ENCODE results near the gene ZNF182. TPM values are rescaled to one million over a fixed set of nuclear protein-coding genes. Genes with fewer than 3 reads are reported as not detected.

Gene ZNF182
- total and polyA plus RNA-seq, 9 of the 15 experiments (the other 6 are each of a cell fraction or from before 2014, with no cell fraction given): 0.59 to 5.0 (median 3.9) TPM

GRCh38 chrX:47976254-47977151, 27.3 kb downstream of the ZNF182 start:
- TF ChIP-seq ZNF274 (IDR thresholded peaks at IDR 0.05; ENCODE audit: borderline replicate concordance, low read depth, low read length): peak; percentile 95
- TF ChIP-seq, protein P1, sequence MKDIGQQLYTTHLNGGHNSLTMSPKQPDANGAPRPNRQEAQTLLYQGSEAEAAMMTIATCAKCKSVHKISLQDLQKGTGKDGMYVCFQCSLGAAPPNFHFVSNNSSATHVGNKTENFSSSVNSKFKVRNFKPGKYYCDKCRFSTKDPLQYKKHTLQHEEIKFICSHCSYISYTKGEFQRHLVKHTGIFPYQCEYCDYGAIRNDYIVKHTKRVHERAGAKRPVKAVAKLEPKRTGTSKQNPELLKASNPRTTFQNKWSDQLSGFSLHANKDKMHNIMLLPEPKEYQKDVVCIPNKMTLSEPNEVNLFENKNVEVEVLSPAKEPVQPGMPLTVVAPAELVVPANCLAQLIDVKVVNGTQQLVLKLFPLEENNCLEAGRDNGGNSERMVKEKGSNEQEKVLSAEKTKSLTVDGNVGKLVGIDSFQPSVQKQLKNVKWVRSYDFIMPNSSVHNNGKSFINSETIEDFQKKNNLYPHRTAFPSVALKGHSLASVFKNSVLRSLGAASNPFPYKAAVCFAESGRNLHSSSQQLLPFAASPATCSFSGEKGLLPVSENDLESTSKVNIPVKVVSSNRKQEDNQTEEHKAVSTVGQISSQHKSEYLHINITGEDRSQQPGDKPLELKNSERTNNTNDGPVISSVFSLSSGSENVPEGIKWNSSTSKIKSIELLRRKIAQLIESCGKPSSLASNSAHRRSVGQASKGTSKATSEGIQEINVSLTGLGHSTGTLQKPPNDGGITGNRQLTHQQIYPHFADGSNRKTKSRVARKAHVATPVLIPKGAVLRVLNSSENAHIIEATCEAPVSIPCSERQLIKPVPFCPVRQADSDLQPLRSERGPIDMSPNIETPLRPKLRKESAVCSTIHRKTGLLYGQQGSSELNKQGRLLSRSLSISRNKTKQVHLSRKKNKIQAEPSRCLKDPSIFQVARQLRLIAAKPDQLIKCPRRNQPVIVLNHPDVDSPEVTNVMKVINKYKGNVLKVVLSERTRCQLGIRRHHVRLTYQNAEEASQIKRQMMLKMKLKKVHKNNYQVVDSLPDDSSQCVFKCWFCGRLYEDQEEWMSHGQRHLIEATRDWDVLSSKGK (CRISPR knock-in tag; IDR thresholded peaks at IDR 0.05): no peak
- H4K20me1 ChIP-seq (replicated peaks; ENCODE audit: control insufficient read depth, insufficient read depth, low read length): no peaks in the 10 kb centered on the region
- no peak for FAIRE-seq
- H3K9ac ChIP-seq (ENCODE audit: insufficient read depth in 1 of 2, low read depth in 2 of 2, low read length in 2 of 2): no peak overlapping the region
- no peaks in the 10 kb centered on the region for H3K9me1 ChIP-seq (ENCODE audit: control insufficient read depth, insufficient read depth, low read length)
- no peaks in the 10 kb centered on the region for H3K79me2 ChIP-seq (ENCODE audit: control insufficient read depth, insufficient read depth, low read length)
- no peak overlapping the region for H2AFZ ChIP-seq (ENCODE audit: low read depth, low read length)
- H3K4me1 ChIP-seq (replicated peaks in 1 of 2; ENCODE audit: control insufficient read depth in 2 of 2, insufficient read depth in 2 of 2, low read length in 2 of 2): no peaks in the 10 kb centered on the region
- no peak for ATAC-seq
- peaks cover 8% of the 10 kb centered on the region; the same call in 1 of the 2 replicates for H3K9me3 ChIP-seq (replicated peaks; ENCODE audit: control insufficient read depth, insufficient read depth, low read depth, low read length)
- no TSS peak for BruUV-seq (replicated peaks)
- H3K4me3 ChIP-seq: no peak overlapping the region
- intact Hi-C loops (cut with micrococcal nuclease): no loop called here
- POLR2A ChIA-PET: no interaction called here
- H3K36me3 ChIP-seq (ENCODE audit: control insufficient read depth, insufficient read depth, low read length): peaks cover 8% of the 10 kb centered on the region; the same call in 2 of the 3 replicates
- no peak overlapping the region for H3K27ac ChIP-seq (ENCODE audit: extremely low read depth, low read depth, low read length)
- CTCF ChIA-PET (ENCODE audit: low intra/inter-chr PET ratio): no interaction called here
- 49% methylated on average over 6 of the region's 6 CpGs for WGBS (ENCODE audit: insufficient coverage, low coverage, missing lambda C conversion rate)
- no peaks in the 10 kb centered on the region for H3K27me3 ChIP-seq (ENCODE audit: control insufficient read depth in 2 of 2, insufficient read depth in 2 of 2, low read length in 2 of 2)
- H3K4me2 ChIP-seq (ENCODE audit: insufficient read depth, low read length): no peak overlapping the region
- no peak for DNase-seq (ENCODE audit: extremely low read depth in 1 of 4, low spot score in 3 of 4)
- in situ Hi-C loops (cut with MboI): no loop called here

Measured in K562 (cell line).